SU-DHL-6 (cell line): ENCODE results near the gene FSTL4.

Experiments used
- H2AFZ ChIP-seq: fragments of 200-600 bp; sonication (generic); 2 replicates; pipeline ENCODE4 v1.6.1; 2014; ENCODE audit warnings: low read depth, mild to moderate bottlenecking, moderate library complexity, mixed read lengths, antibody characterized with exemption, low read length; ENCODE audit not compliant: severe bottlenecking
- H3F3A ChIP-seq: fragments of 200-600 bp; shearing (Covaris generic); 2 replicates; pipeline ENCODE4 v1.6.0; 2016; ENCODE audit warnings: antibody characterized with exemption, mild to moderate bottlenecking; ENCODE audit not compliant: insufficient read depth
- H3K27ac ChIP-seq: fragments of 200-600 bp; sonication (generic); 2 replicates; pipeline ENCODE4 v1.5.1; 2016; ENCODE audit warnings: low read depth, mild to moderate bottlenecking, low read length, moderate library complexity, mixed read lengths
- H3K27me3 ChIP-seq: fragments of 200-600 bp; sonication (generic), shearing (Covaris generic); 2 replicates; pipeline ENCODE4 v1.6.0; 2014; ENCODE audit warnings: mild to moderate bottlenecking, low read length
- H3K36me3 ChIP-seq: fragments of 200-600 bp; sonication (generic); 2 replicates; pipeline ENCODE4 v1.6.1; 2014; ENCODE audit warnings: mild to moderate bottlenecking, low read length, mixed read lengths
- H3K4me2 ChIP-seq: fragments of 300-600, 200-600 bp; shearing (Covaris generic), sonication (generic); 2 replicates; pipeline ENCODE4 v1.6.0; 2014; ENCODE audit warnings: low read length, low read depth, mild to moderate bottlenecking; ENCODE audit not compliant: poor library complexity, severe bottlenecking
- H3K4me3 ChIP-seq: fragments of 200-600 bp; sonication (generic); 2 replicates; pipeline ENCODE4 v1.5.1; 2014; ENCODE audit warnings: antibody characterized with exemption, low read length, mild to moderate bottlenecking, mixed read lengths; ENCODE audit not compliant: insufficient read depth, poor library complexity, severe bottlenecking
- H3K79me2 ChIP-seq: fragments of 200-600 bp; sonication (generic); 2 replicates; pipeline ENCODE4 v1.6.1; 2014; ENCODE audit warnings: mild to moderate bottlenecking, low read length, moderate library complexity; ENCODE audit not compliant: insufficient read depth
- H3K9ac ChIP-seq: fragments of 200-600 bp; sonication (generic); 2 replicates; pipeline ENCODE4 v1.7.0; 2014; ENCODE audit warnings: mild to moderate bottlenecking, low read length
- H3K9me2 ChIP-seq: fragments of 200-600 bp; sonication (generic); replicated peaks from 2 replicates; pipeline ENCODE4 v1.6.1; 2014; ENCODE audit warnings: low read length; ENCODE audit not compliant: insufficient read depth
- H3K9me3 ChIP-seq: fragments of 200-600 bp; sonication (generic); 2 replicates; pipeline ENCODE4 v1.6.1; 2014; ENCODE audit warnings: low read length, mixed read lengths; ENCODE audit not compliant: insufficient read depth
- H4K20me1 ChIP-seq: fragments of 200-600 bp; sonication (generic); 2 replicates; pipeline ENCODE4 v1.6.1; 2014; ENCODE audit warnings: low read depth, mild to moderate bottlenecking, antibody characterized with exemption, low read length, moderate library complexity, mixed read lengths
- EZH2phosphoT487 ChIP-seq: fragments of 200-600 bp; sonication (generic), shearing (Covaris generic); conservative IDR thresholded peaks from 2 replicates; pipeline ENCODE4 v1.6.1; 2018; ENCODE audit warnings: mild to moderate bottlenecking, antibody characterized with exemption, low read length, moderate library complexity, mixed read lengths
- TF ChIP-seq, protein P1 (sequence below): fragments of 200-600 bp; sonication (generic); IDR thresholded peaks from one replicate; pipeline ENCODE4 v1.5.1; 2017; ENCODE audit warnings: antibody characterized with exemption, mild to moderate bottlenecking, low read length, moderate library complexity; ENCODE audit not compliant: insufficient read depth, poor library complexity, severe bottlenecking

Gene FSTL4

DNA sequence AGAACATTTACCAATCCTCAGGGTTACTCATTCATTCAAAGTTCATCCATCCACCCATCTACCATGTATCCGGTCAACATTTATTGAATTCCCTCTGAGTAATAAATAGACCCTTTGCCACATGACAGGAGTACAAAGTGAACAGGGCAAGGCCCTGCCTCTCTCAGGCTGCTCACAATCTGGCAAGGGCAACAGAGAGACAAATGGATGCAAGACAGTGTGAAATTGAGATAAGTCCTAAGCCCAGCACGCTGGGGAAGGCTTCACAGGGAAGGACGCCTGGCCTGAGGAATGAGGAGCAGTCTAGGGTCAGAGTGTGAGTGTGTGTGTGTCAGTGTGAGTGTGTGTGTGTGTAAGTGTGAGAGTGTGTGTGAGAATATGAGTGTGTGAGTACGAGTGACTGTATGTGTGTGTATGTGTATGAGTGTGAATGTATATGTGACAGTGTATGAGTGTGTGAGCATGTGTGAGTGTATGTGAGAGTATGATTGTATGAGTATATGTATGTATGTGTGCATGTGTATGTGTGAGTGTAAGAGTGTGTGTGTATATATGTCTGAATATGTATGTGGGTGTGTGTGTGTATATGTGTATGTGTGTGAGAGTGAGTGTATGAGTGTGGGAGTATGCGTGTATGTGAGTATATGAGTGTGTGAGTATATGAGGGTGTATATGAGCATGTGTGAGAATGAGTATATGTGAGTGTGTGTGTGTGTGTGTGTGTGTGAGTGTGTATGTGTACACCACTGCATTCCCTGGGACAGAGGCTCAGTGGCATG, 145.6 kb downstream of the FSTL4 start:
- Histone ChIP-seq H3K4me2 (no peak overlapping the region), H3K27me3 (no peaks in the 10 kb centered on the region), H3K4me3 (no peak overlapping the region), H3F3A (no peaks in the 10 kb centered on the region), H3K79me2 (no peaks in the 10 kb centered on the region), H3K36me3 (no peaks in the 10 kb centered on the region), H3K9me3 (no peaks in the 10 kb centered on the region), H3K9ac (no peak overlapping the region), H4K20me1 (no peaks in the 10 kb centered on the region), H3K9me2 (no peaks in the 10 kb centered on the region), H2AFZ (no peak overlapping the region), H3K27ac (no peak overlapping the region)
- TF ChIP-seq, protein P1, sequence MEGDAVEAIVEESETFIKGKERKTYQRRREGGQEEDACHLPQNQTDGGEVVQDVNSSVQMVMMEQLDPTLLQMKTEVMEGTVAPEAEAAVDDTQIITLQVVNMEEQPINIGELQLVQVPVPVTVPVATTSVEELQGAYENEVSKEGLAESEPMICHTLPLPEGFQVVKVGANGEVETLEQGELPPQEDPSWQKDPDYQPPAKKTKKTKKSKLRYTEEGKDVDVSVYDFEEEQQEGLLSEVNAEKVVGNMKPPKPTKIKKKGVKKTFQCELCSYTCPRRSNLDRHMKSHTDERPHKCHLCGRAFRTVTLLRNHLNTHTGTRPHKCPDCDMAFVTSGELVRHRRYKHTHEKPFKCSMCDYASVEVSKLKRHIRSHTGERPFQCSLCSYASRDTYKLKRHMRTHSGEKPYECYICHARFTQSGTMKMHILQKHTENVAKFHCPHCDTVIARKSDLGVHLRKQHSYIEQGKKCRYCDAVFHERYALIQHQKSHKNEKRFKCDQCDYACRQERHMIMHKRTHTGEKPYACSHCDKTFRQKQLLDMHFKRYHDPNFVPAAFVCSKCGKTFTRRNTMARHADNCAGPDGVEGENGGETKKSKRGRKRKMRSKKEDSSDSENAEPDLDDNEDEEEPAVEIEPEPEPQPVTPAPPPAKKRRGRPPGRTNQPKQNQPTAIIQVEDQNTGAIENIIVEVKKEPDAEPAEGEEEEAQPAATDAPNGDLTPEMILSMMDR, result no peak
- TF ChIP-seq EZH2phosphoT487, result no peak

DNA sequence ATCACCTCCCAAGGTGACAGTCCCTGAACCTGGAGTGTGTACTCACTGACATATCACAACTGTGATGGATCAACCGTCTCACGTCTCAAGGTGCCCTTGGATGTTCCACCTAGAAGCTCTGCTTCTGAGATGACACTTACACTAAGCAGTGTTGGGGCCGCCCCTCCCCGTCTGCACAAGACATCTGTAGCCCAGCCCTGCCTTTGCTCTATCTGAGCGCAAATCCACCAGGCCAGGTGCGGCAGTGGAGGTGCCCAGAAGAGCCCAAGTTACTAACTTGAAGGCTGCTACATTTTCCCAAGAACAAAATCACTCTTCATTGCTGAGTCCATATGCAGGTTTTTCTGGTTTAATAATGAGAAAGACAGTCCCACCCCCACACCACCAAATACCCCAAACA, 148.3 kb downstream of the FSTL4 start:
- no peak overlapping the region for H3K4me2 ChIP-seq
- H3K4me3 ChIP-seq, result no peak overlapping the region
- H3K27ac ChIP-seq, result no peak overlapping the region
- H3K9me3 ChIP-seq, result no peaks in the 10 kb centered on the region
- no peak overlapping the region for H3K9ac ChIP-seq
- H4K20me1 ChIP-seq, result no peaks in the 10 kb centered on the region
- H3K9me2 ChIP-seq, result no peaks in the 10 kb centered on the region
- H2AFZ ChIP-seq, result no peak overlapping the region
- H3K36me3 ChIP-seq, result no peaks in the 10 kb centered on the region
- no peaks in the 10 kb centered on the region for H3K79me2 ChIP-seq
- no peaks in the 10 kb centered on the region for H3K27me3 ChIP-seq
- no peaks in the 10 kb centered on the region for H3F3A ChIP-seq
- TF ChIP-seq EZH2phosphoT487, result no peak
- TF ChIP-seq, protein P1, result no peak

DNA sequence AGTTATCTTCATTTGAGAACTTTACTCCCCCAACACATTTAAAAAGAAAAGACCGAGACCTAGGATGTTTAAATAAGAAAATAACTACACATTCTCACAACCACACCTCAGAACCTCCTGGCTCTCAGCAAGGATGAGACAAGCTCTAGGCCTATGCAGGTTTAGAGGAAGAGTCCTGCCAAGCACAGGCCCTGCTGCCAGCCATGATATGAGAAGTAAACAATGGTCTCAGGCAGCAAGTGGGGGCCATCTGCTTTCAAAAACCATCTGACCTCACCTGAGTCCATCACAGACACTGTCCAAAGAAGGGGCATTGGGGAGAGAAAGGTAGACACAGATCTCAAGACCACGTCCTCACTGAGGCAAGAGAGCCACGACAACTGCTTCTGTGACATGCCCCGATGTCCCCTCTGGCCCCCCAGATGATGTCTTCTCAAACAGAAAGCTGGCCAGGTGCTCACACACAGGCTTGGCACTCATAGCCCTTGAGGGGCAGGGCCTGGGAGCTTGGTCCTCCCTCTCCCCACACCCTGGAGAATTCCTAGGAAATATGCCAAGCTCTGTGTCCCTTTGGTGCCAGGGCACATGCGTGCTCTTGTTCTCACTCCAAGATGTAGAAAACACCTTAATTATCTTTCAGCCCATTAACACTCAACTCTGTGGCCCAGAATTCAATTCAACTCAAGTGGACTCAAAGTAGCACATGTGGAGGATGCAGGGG, 150.4 kb downstream of the FSTL4 start:
- Histone ChIP-seq H3K27me3 (no peaks in the 10 kb centered on the region), H3K9me2 (no peaks in the 10 kb centered on the region), H3K4me3 (no peak overlapping the region), H3K27ac (no peak overlapping the region), H3K9ac (no peak overlapping the region), H4K20me1 (no peaks in the 10 kb centered on the region), H3K9me3 (no peaks in the 10 kb centered on the region), H3K36me3 (no peaks in the 10 kb centered on the region), H3K79me2 (no peaks in the 10 kb centered on the region), H3K4me2 (no peak overlapping the region), H3F3A (no peaks in the 10 kb centered on the region), H2AFZ (no peak overlapping the region)
- TF ChIP-seq, protein P1, result no peak
- TF ChIP-seq EZH2phosphoT487, result no peak
